ENCODE results near the gene IFRD1.

Gene IFRD1

DNA sequence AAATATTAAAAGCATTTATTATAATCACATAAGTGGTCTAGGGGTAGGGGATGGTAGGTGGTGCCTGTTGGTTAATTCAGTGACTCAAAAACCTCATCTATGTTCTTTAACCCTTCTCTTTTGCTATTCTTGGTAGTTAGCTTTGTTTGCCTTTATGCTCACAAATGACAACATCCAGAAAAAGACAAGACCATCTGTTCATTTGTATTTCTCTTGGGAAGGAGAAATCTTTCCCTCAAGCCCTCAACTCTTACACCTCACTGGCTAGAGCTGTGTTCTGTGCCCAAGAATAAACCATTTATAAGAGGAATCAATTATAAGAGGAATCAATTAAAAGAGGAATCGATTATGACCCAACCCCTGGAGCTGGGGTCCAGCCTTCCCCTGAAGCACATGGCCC lies 10.8 kb upstream of the IFRD1 start:
- DNase-seq (ENCODE audit: low read depth): no peak
- TF ChIP-seq, protein P1, sequence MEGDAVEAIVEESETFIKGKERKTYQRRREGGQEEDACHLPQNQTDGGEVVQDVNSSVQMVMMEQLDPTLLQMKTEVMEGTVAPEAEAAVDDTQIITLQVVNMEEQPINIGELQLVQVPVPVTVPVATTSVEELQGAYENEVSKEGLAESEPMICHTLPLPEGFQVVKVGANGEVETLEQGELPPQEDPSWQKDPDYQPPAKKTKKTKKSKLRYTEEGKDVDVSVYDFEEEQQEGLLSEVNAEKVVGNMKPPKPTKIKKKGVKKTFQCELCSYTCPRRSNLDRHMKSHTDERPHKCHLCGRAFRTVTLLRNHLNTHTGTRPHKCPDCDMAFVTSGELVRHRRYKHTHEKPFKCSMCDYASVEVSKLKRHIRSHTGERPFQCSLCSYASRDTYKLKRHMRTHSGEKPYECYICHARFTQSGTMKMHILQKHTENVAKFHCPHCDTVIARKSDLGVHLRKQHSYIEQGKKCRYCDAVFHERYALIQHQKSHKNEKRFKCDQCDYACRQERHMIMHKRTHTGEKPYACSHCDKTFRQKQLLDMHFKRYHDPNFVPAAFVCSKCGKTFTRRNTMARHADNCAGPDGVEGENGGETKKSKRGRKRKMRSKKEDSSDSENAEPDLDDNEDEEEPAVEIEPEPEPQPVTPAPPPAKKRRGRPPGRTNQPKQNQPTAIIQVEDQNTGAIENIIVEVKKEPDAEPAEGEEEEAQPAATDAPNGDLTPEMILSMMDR (IDR thresholded peaks at IDR 0.05; ENCODE audit: low read length, missing control alignments): no peak
- no peak overlapping the region for H3K4me3 ChIP-seq (replicated peaks; ENCODE audit: low read depth, low read length)

GRCh38 chr7:112442210-112442609 lies 8.1 kb upstream of the IFRD1 start:
- TF ChIP-seq, protein P1 (IDR thresholded peaks at IDR 0.05; ENCODE audit: low read length, missing control alignments): no peak
- DNase-seq (ENCODE audit: low read depth): no peak
- H3K4me3 ChIP-seq (replicated peaks; ENCODE audit: low read depth, low read length): no peak overlapping the region

- no peak for DNase-seq (ENCODE audit: low read depth)
- H3K4me3 ChIP-seq (replicated peaks; ENCODE audit: low read depth, low read length): no peak overlapping the region
- TF ChIP-seq, protein P1 (IDR thresholded peaks at IDR 0.05; ENCODE audit: low read length, missing control alignments): no peak
These were observed 5.8 kb upstream of the IFRD1 start for GRCh38 chr7:112444505-112444904.

DNA sequence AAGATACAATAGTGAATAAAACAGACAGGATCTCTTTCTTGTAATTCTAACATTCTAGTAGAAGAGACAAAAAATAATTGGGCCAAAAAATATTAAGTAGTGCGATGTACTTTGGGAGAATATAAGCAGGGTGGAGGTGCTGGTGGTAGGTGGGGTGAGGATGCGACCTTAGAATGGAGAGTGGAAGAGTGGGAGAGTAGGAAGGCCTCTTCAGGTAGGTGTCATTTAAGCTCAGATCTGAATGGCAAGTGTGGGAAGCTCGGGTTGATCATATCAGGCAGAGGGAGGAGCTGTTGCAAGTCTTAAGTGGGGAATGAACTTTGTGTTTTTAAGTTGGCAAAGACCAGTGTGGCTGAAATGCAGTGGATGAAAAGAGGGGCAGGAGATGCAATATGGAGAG lies 3.8 kb upstream of the IFRD1 start:
- TF ChIP-seq, protein P1 (IDR thresholded peaks at IDR 0.05; ENCODE audit: low read length, missing control alignments): no peak
- no peak for DNase-seq (ENCODE audit: low read depth)
- no peak overlapping the region for H3K4me3 ChIP-seq (replicated peaks; ENCODE audit: low read depth, low read length)

DNA sequence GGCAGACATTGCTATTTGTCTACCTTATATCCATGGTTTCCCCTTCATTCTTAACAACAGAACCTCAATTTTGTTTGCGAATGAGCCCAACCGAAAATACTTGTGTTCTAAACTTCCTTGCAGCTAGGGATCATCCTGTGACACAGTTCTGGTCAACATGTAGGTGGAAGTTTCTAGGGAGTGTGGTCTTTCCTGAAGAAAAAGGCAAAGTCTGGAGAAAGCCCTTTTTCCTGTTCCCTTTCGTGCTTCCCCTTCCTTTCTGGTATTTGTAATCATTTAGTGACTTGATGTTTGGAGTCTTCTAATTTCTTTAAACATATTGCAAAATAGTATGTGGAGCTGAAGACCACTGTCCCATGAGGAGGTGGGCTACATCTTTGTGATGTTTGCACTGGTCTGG lies 2.9 kb upstream of the IFRD1 start:
- no peak overlapping the region for H3K4me3 ChIP-seq (replicated peaks; ENCODE audit: low read depth, low read length)
- no peak for DNase-seq (ENCODE audit: low read depth)
- TF ChIP-seq, protein P1 (IDR thresholded peaks at IDR 0.05; ENCODE audit: low read length, missing control alignments): no peak

DNA sequence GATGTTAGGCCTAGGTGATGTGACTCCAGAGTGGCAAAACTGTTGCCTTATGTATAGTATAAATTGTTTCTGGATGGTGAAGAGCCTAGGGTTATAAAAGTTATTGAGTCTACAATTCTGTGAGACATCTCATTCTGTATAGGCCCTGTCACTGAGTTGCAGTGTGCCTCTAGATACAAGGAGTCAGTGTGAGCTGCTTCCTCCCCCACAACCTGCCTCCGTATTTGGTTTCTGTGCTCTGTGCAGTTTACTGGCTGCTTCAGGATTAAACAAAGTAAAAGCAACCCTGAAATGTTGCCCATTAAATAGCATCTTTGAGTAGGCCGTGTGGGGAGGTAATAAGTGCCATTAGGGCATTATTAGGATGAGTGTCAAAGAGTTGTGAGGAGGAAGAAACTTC lies 1.9 kb upstream of the IFRD1 start:
- H3K4me3 ChIP-seq (replicated peaks; ENCODE audit: low read depth, low read length): no peak overlapping the region
- TF ChIP-seq, protein P1 (IDR thresholded peaks at IDR 0.05; ENCODE audit: low read length, missing control alignments): no peak

GRCh38 chr7:112448891-112449290 lies 1.4 kb upstream of the IFRD1 start:
- TF ChIP-seq, protein P1 (IDR thresholded peaks at IDR 0.05; ENCODE audit: low read length, missing control alignments): no peak
- H3K4me3 ChIP-seq (replicated peaks; ENCODE audit: low read depth, low read length): no peak overlapping the region
- DNase-seq (ENCODE audit: low read depth): no peak

More for the DNA sequence above, 1.9 kb upstream of the IFRD1 start:
- no peak for DNase-seq (ENCODE audit: low read depth)

All from fibroblast of pulmonary artery (primary cell).